K562 (cell line): ENCODE measurements around the gene ST7. TPM values are rescaled to one million over a fixed set of nuclear protein-coding genes. Genes with fewer than 3 reads are reported as not detected.

Experiments
- ARNT ChIP-seq, 2 experiments: fragments of 450-650 bp; IDR thresholded peaks; 2 replicates each; pipeline ENCODE4 v1.6.1; 2016; ENCODE audit warnings: mild to moderate bottlenecking in 1 of 2
- BHLHE40 ChIP-seq: IDR thresholded peaks from 2 replicates; pipeline ENCODE4 v1.6.1; 2011; ENCODE audit warnings: low read length, improper control_type of control experiment
- CBX8 ChIP-seq: fragments of 200-600 bp; sonication (generic); IDR thresholded peaks from 2 replicates; pipeline ENCODE4 v1.6.1; 2012; ENCODE audit warnings: borderline replicate concordance, mixed run types, low read depth, mild to moderate bottlenecking, moderate library complexity, mixed read lengths, low read length, control low read depth, inconsistent platforms; ENCODE audit not compliant: poor library complexity, severe bottlenecking; ENCODE audit errors: extremely low read depth
- DIDO1 ChIP-seq: fragments of 450-650 bp; IDR thresholded peaks from 2 replicates; pipeline ENCODE4 v1.6.1; 2016; ENCODE audit warnings: low read depth, missing biosample characterization, missing genetic modification characterization
- DPF2 ChIP-seq: fragments of 450-650 bp; IDR thresholded peaks from 2 replicates; pipeline ENCODE4 v1.6.1; 2016
- FOXJ2 ChIP-seq: fragments of 200-800 bp; sonication (Bioruptor generic); IDR thresholded peaks from 2 replicates; pipeline ENCODE4 v1.6.1; 2016; ENCODE audit warnings: missing genetic modification characterization, missing compliant biosample characterization
- GATA2 ChIP-seq: sonication (generic); formaldehyde crosslinking; IDR thresholded peaks from 2 replicates; pipeline ENCODE4 v1.4.0; 2020; ENCODE audit warnings: mild to moderate bottlenecking, missing genetic modification reagents
- GATAD2B ChIP-seq: fragments of 450-650 bp; IDR thresholded peaks from 2 replicates; pipeline ENCODE4 v1.6.1; 2017; ENCODE audit warnings: mild to moderate bottlenecking, borderline replicate concordance
- HEY1 ChIP-seq: fragments of 250-450 bp; sonication (Bioruptor Pico); IDR thresholded peaks from 2 replicates; pipeline ENCODE4 v1.5.0; 2020; ENCODE audit warnings: mild to moderate bottlenecking, moderate library complexity, borderline replicate concordance
- MYNN ChIP-seq, 2 experiments: sonication (generic); formaldehyde crosslinking in 1 of 2; IDR thresholded peaks; 2 replicates each; pipeline versions ENCODE4 v1.5.0 to v1.6.1; 2016 to 2020; ENCODE audit warnings: antibody characterized with exemption in 1 of 2, missing genetic modification reagents in 1 of 2
- POLR2AphosphoS5 ChIP-seq: IDR thresholded peaks from 2 replicates; pipeline ENCODE4 v1.6.1; 2011; ENCODE audit warnings: mild to moderate bottlenecking, low read depth, low read length, moderate library complexity; ENCODE audit not compliant: control insufficient read depth, insufficient read depth
- PTRF ChIP-seq: fragments of 450-650 bp; IDR thresholded peaks from 2 replicates; pipeline ENCODE4 v1.6.1; 2016; ENCODE audit warnings: mild to moderate bottlenecking, missing genetic modification characterization, missing compliant biosample characterization
- THRB ChIP-seq: fragments of 450-650 bp; formaldehyde crosslinking; conservative IDR thresholded peaks from 2 replicates; pipeline ENCODE4 v1.4.0; 2022; ENCODE audit warnings: mild to moderate bottlenecking, missing genetic modification characterization
- TRIM24 ChIP-seq, 2 experiments: fragments of 450-650 bp; IDR thresholded peaks; 2 replicates each; pipeline ENCODE4 v1.6.1; 2016
- U2AF2 ChIP-seq: fragments of 200-400 bp; formaldehyde crosslinking; optimal IDR thresholded peaks from 2 replicates; pipeline ENCODE3; 2017; ENCODE audit warnings: low read depth, mild to moderate bottlenecking, low read length
- ZC3H4 ChIP-seq: sonication (generic); formaldehyde crosslinking; IDR thresholded peaks from 2 replicates; pipeline ENCODE4 v1.9.0; 2021; ENCODE audit warnings: missing genetic modification reagents, borderline replicate concordance
- ZNF24 ChIP-seq: fragments of 450-650 bp; IDR thresholded peaks from 2 replicates; pipeline ENCODE4 v1.6.1; 2016
- ZNF699 ChIP-seq: fragments of 250-450 bp; sonication (Bioruptor Pico); IDR thresholded peaks from 2 replicates; pipeline ENCODE4 v1.8.0; 2021; ENCODE audit warnings: mild to moderate bottlenecking, moderate library complexity; ENCODE audit not compliant: insufficient replicate concordance
- polyA plus RNA-seq, 8 experiments: library from polyadenylated mRNA; depleted of rRNA in 4 of 8; stranded (reverse) in 5 of 8; unstranded in 3 of 8; fragments of >200 nt; fragmentation: Nextera tagmentation in 2 of 8; fragmentation: Illumina TruSeq in 1 of 8; extraction: Ambion mirVana in 2 of 8; extraction: Trizol in 1 of 8; gene quantifications; 2 replicates each; pipeline versions ENCODE4 v1.2.1 to v1.2.3, GENCODE V29; 2011 to 2014; ENCODE audit warnings: inconsistent platforms in 1 of 8, missing spikeins in 1 of 8
- total RNA-seq, 7 experiments: library from RNA; depleted of rRNA in 6 of 7; stranded (reverse); fragments of >200 nt in 6 of 7; fragmentation: Illumina TruSeq in 2 of 7; extraction: Trizol in 2 of 7; gene quantifications; 2 replicates each; pipeline versions ENCODE4 v1.2.1 to v1.2.3, GENCODE V29; 2011 to 2021; ENCODE audit warnings: low replicate concordance in 1 of 7
- TF ChIP-seq, protein P1 (sequence below): sonication (generic); formaldehyde crosslinking; IDR thresholded peaks from 2 replicates; pipeline ENCODE4 v1.8.0; 2022; ENCODE audit warnings: mild to moderate bottlenecking, missing genetic modification reagents, borderline replicate concordance
- TF ChIP-seq, protein P2 (sequence below): sonication (generic); formaldehyde crosslinking; IDR thresholded peaks from 2 replicates; pipeline ENCODE4 v1.9.0; 2022; ENCODE audit warnings: mild to moderate bottlenecking, missing genetic modification reagents
- TF ChIP-seq, protein P3 (sequence below), 2 experiments: fragments of 450-650 bp; conservative IDR thresholded peaks; 2 replicates each; pipeline ENCODE4 v1.6.1; 2017; ENCODE audit warnings: mild to moderate bottlenecking in 2 of 2, moderate library complexity in 2 of 2

Gene ST7
- total and polyA plus RNA-seq, 9 of the 15 experiments (the other 6 are each of a cell fraction or from before 2014, with no cell fraction given), result 23.9 to 56.3 (median 36.9) TPM

GRCh38 chr7:117124591-117125220 is 171.4 kb downstream of the ST7 start (continued):
- TF ChIP-seq POLR2AphosphoS5 (peak; percentile 68), BHLHE40 (peak; percentile 68), FOXJ2 (no peak), GATAD2B (no peak), THRB (CRISPR knock-in tag) (no peak), ARNT (IDR thresholded peaks at IDR 0.05) (peak in 1 of 2 experiments; percentile 29; a peak in 1 of 4 replicates), MYNN (IDR thresholded peaks at IDR 0.05) (peak; percentile 42; the same call in 1 of the 2 replicates), MYNN (CRISPR knock-in tag; IDR thresholded peaks at IDR 0.05) (no peak), CBX8 (no peak), HEY1 (CRISPR knock-in tag) (0 out of 2 replicates have a peak, but pooled peaks have one; percentile 10), PTRF (tag) (no peak), DIDO1 (tag) (no peak), DPF2 (peak; percentile 89), ZNF699 (no peak), ZC3H4 (CRISPR knock-in tag) (no peak), U2AF2 (no peak), TRIM24 (IDR thresholded peaks at IDR 0.05) (peak in 1 of 2 experiments; percentile 66; a peak in 2 of 4 replicates), ZNF24 (no peak; the same call in 1 of the 2 replicates), GATA2 (CRISPR knock-in tag) (peak; percentile 85; the same call in 1 of the 2 replicates)
- TF ChIP-seq, protein P1, sequence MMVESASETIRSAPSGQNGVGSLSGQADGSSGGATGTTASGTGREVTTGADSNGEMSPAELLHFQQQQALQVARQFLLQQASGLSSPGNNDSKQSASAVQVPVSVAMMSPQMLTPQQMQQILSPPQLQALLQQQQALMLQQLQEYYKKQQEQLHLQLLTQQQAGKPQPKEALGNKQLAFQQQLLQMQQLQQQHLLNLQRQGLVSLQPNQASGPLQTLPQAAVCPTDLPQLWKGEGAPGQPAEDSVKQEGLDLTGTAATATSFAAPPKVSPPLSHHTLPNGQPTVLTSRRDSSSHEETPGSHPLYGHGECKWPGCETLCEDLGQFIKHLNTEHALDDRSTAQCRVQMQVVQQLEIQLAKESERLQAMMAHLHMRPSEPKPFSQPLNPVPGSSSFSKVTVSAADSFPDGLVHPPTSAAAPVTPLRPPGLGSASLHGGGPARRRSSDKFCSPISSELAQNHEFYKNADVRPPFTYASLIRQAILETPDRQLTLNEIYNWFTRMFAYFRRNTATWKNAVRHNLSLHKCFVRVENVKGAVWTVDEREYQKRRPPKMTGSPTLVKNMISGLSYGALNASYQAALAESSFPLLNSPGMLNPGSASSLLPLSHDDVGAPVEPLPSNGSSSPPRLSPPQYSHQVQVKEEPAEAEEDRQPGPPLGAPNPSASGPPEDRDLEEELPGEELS (CRISPR knock-in tag), result no peak
- TF ChIP-seq, protein P2, sequence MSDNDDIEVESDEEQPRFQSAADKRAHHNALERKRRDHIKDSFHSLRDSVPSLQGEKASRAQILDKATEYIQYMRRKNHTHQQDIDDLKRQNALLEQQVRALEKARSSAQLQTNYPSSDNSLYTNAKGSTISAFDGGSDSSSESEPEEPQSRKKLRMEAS (CRISPR knock-in tag), result no peak
- TF ChIP-seq, protein P3, sequence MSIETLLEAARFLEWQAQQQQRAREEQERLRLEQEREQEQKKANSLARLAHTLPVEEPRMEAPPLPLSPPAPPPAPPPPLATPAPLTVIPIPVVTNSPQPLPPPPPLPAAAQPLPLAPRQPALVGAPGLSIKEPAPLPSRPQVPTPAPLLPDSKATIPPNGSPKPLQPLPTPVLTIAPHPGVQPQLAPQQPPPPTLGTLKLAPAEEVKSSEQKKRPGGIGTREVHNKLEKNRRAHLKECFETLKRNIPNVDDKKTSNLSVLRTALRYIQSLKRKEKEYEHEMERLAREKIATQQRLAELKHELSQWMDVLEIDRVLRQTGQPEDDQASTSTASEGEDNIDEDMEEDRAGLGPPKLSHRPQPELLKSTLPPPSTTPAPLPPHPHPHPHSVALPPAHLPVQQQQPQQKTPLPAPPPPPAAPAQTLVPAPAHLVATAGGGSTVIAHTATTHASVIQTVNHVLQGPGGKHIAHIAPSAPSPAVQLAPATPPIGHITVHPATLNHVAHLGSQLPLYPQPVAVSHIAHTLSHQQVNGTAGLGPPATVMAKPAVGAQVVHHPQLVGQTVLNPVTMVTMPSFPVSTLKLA (conservative IDR thresholded peaks at IDR 0.05), result peak in 1 of 2 experiments; percentile 52; a peak in 2 of 4 replicates
